ENCODE measurements around the gene ANKLE1. TPM values are rescaled to one million over a fixed set of nuclear protein-coding genes. Genes with fewer than 3 reads are reported as not detected.

The ANKLE1 gene
- total RNA-seq, 1 experiment from 2014 or later, result 16.5 TPM

- no peak overlapping the region for H2BK20ac ChIP-seq (ENCODE audit: low read depth, low read length, poor library complexity, severe bottlenecking)
- no peak overlapping the region for H2BK120ac ChIP-seq (ENCODE audit: low read depth, low read length, poor library complexity, severe bottlenecking)
- H3K4me2 ChIP-seq (ENCODE audit: insufficient read depth, insufficient read length, low read length), result no peak overlapping the region
- no peak overlapping the region for H3K9ac ChIP-seq (ENCODE audit: extremely low read depth, insufficient read length, low read length)
- H3K79me1 ChIP-seq (ENCODE audit: insufficient read depth, low read depth, low read length, poor library complexity, severe bottlenecking), result no peaks in the 10 kb centered on the region
- H3K23me2 ChIP-seq (ENCODE audit: insufficient read length, low read depth, low read length, poor library complexity, severe bottlenecking), result peaks cover 6% of the 10 kb centered on the region
- H4K20me1 ChIP-seq (ENCODE audit: control insufficient read depth, insufficient read depth, insufficient read length), result no peaks in the 10 kb centered on the region
- H2BK5ac ChIP-seq (ENCODE audit: insufficient read length, low read length), result no peak overlapping the region
- DNase-seq, result no peak
- no peak overlapping the region for H2AK5ac ChIP-seq (ENCODE audit: insufficient read length, low read length)
- H3K27ac Mint-ChIP-seq, result no peak overlapping the region; a peak in 2 of 7 replicates
- H3K18ac ChIP-seq (ENCODE audit: insufficient read length, low read depth, low read length), result no peak overlapping the region
- TF ChIP-seq, protein P1, sequence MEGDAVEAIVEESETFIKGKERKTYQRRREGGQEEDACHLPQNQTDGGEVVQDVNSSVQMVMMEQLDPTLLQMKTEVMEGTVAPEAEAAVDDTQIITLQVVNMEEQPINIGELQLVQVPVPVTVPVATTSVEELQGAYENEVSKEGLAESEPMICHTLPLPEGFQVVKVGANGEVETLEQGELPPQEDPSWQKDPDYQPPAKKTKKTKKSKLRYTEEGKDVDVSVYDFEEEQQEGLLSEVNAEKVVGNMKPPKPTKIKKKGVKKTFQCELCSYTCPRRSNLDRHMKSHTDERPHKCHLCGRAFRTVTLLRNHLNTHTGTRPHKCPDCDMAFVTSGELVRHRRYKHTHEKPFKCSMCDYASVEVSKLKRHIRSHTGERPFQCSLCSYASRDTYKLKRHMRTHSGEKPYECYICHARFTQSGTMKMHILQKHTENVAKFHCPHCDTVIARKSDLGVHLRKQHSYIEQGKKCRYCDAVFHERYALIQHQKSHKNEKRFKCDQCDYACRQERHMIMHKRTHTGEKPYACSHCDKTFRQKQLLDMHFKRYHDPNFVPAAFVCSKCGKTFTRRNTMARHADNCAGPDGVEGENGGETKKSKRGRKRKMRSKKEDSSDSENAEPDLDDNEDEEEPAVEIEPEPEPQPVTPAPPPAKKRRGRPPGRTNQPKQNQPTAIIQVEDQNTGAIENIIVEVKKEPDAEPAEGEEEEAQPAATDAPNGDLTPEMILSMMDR (conservative IDR thresholded peaks at IDR 0.05), result no peak
- H3K4me1 ChIP-seq (ENCODE audit: insufficient read depth, low read length), result peaks cover 3% of the 10 kb centered on the region; the same call in 1 of the 2 replicates
- no peak overlapping the region for H4K8ac ChIP-seq (replicated peaks; ENCODE audit: insufficient read length, low read depth, low read length)
- no peaks in the 10 kb centered on the region for H3K79me2 ChIP-seq (ENCODE audit: insufficient read depth, low read length)
- H3T11ph ChIP-seq (ENCODE audit: low read length), result no peak overlapping the region
- H3K4ac ChIP-seq (ENCODE audit: low read depth, low read length), result no peak overlapping the region
- H2BK12ac ChIP-seq (ENCODE audit: insufficient read length, low read depth, low read length), result no peak overlapping the region
- no peaks in the 10 kb centered on the region for H3K27me3 ChIP-seq (ENCODE audit: insufficient read depth, low read length)
- H3K23ac ChIP-seq (ENCODE audit: insufficient read length, low read depth, low read length), result no peak overlapping the region
- H3K4me1 Mint-ChIP-seq, result peaks cover 21 to 35% of the 10 kb centered on the region in 2 experiments
- no CpG with 5 or more reads among the region's 12 CpGs for WGBS (ENCODE audit: extremely low coverage, insufficient read length, low lambda C conversion rate)
- H3K36me3 Mint-ChIP-seq (ENCODE audit: insufficient read depth in 1 of 3, low read depth in 3 of 3), result peaks cover 4 to 12% (median 8%) of the 10 kb centered on the region in 3 experiments
- no peaks in the 10 kb centered on the region for H3K9me3 ChIP-seq (ENCODE audit: control insufficient read depth, low read depth, low read length)
- no peak overlapping the region for H2AFZ ChIP-seq (ENCODE audit: low read length)
- H2BK15ac ChIP-seq (ENCODE audit: low read depth, low read length), result no peak overlapping the region
- no peak overlapping the region for H3K27ac ChIP-seq (ENCODE audit: insufficient read length, low read depth, low read length)
- no peak overlapping the region for H3K56ac ChIP-seq (ENCODE audit: insufficient read length, low read depth, low read length)
- no peak overlapping the region for H4K5ac ChIP-seq (ENCODE audit: insufficient read length, low read depth, low read length)
- no peaks in the 10 kb centered on the region; the same call in 1 of the 2 replicates for H3K27me3 Mint-ChIP-seq (ENCODE audit: low read depth)
- peak overlapping the region; percentile 63 to 76; a peak in 4 of 5 replicates for H3K4me3 Mint-ChIP-seq
- no peak overlapping the region for H4K91ac ChIP-seq (ENCODE audit: insufficient read length, low read depth, low read length)
- H3K9me3 Mint-ChIP-seq, result no peaks in the 10 kb centered on the region
- H3K14ac ChIP-seq (ENCODE audit: insufficient read depth, low read length), result no peak overlapping the region
Observed at GRCh38 chr19:17303940-17304267, 22.2 kb downstream of the ANKLE1 start.

Measured in H9 (cell line).